Neural progenitor cell (in vitro differentiated cells): Measurements from ENCODE around the gene CRHR1.

Experiments used
- CTCF ChIP-seq: fragments of 200-600 bp; sonication (generic); IDR thresholded peaks from 2 replicates; pipeline ENCODE4 v1.5.1; 2017; ENCODE audit warnings: antibody characterized with exemption, mild to moderate bottlenecking
- EZH2 ChIP-seq: fragments of 200-600 bp; sonication (generic); IDR thresholded peaks from 2 replicates; pipeline ENCODE4 v1.6.1; 2017; ENCODE audit warnings: antibody characterized with exemption, mild to moderate bottlenecking, moderate library complexity

GRCh38 chr17:45863857-45864654 is 79.9 kb downstream of the CRHR1 start:
- no peak for TF ChIP-seq CTCF
- TF ChIP-seq EZH2: no peak
